ENCODE measurements around the gene ABCD4. TPM values are rescaled to one million over a fixed set of nuclear protein-coding genes. Genes with fewer than 3 reads are reported as not detected.

Gene ABCD4
- total RNA-seq, 2 donors from 2014 or later, result 17.0 to 18.1 TPM

- TF ChIP-seq, protein P1, sequence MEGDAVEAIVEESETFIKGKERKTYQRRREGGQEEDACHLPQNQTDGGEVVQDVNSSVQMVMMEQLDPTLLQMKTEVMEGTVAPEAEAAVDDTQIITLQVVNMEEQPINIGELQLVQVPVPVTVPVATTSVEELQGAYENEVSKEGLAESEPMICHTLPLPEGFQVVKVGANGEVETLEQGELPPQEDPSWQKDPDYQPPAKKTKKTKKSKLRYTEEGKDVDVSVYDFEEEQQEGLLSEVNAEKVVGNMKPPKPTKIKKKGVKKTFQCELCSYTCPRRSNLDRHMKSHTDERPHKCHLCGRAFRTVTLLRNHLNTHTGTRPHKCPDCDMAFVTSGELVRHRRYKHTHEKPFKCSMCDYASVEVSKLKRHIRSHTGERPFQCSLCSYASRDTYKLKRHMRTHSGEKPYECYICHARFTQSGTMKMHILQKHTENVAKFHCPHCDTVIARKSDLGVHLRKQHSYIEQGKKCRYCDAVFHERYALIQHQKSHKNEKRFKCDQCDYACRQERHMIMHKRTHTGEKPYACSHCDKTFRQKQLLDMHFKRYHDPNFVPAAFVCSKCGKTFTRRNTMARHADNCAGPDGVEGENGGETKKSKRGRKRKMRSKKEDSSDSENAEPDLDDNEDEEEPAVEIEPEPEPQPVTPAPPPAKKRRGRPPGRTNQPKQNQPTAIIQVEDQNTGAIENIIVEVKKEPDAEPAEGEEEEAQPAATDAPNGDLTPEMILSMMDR (IDR thresholded peaks at IDR 0.05), result no peak
- DNase-seq (ENCODE audit: low spot score), result no peak
- H3K4me3 ChIP-seq, result peak overlapping the region; percentile 1 to 39
- H3K4me1 ChIP-seq, result peaks cover 0 to 33% of the 10 kb centered on the region in 2 donors
- H3K27ac ChIP-seq, result no peak overlapping the region
- H3K36me3 ChIP-seq, result no peaks in the 10 kb centered on the region
- H3K9me3 ChIP-seq, result no peaks in the 10 kb centered on the region
- H3K27me3 ChIP-seq, result peaks cover 37 to 52% of the 10 kb centered on the region in 2 donors
Measured at GRCh38 chr14:74240794-74241651, 61.7 kb downstream of the ABCD4 start.

GRCh38 chr14:74239848-74240793, 62.6 kb downstream of the ABCD4 start:
- TF ChIP-seq, protein P1 (IDR thresholded peaks at IDR 0.05), result no peak
- no peak for DNase-seq (ENCODE audit: low spot score)
- H3K27ac ChIP-seq, result no peak overlapping the region
- peaks cover 37 to 52% of the 10 kb centered on the region in 2 donors for H3K27me3 ChIP-seq
- peaks cover 0 to 33% of the 10 kb centered on the region in 2 donors for H3K4me1 ChIP-seq
- H3K36me3 ChIP-seq, result no peaks in the 10 kb centered on the region
- H3K4me3 ChIP-seq, result peak overlapping the region; percentile 1 to 39
- H3K9me3 ChIP-seq, result no peaks in the 10 kb centered on the region

- H3K4me3 ChIP-seq, result peak within 1 kb of the TSS; percentile 1 to 39
- H3K36me3 ChIP-seq, result no peaks in the 10 kb centered on the region
- TF ChIP-seq, protein P1 (IDR thresholded peaks at IDR 0.05), result no peak
- no peak within 1 kb of the TSS for H3K27ac ChIP-seq
- no peak for DNase-seq (ENCODE audit: low spot score)
- H3K9me3 ChIP-seq, result no peaks in the 10 kb centered on the region
- peaks cover 37 to 52% of the 10 kb centered on the region in 2 donors for H3K27me3 ChIP-seq
- peaks cover 0 to 33% of the 10 kb centered on the region in 2 donors for H3K4me1 ChIP-seq
Measured at GRCh38 chr14:74238974-74239847, 63.5 kb downstream of the ABCD4 start, which contains the start of gene VSX2. Gene VSX2, plus strand, starts transcription at chr14:74239449. Its CDS starts 113 bp downstream, at chr14:74239562.

DNA sequence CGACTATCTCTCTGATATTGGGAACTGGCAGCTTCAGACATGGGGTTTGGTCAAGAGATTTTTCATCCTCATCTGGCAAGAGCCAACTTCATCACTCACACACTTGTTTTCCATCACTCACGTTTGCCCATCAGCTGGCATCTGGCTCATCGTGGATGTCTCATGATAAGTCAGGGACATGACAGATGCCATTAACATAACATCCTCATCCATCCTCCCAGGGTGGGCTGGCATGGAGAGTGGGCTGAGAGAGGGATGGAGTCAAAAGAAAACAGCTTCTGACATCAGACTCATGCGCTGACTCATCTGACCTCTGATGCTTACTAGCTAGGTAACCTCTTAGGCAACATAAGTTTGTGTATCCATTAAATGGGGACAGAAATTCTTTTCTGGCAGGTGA, 65.3 kb downstream of the ABCD4 start:
- peaks cover 0 to 33% of the 10 kb centered on the region in 2 donors for H3K4me1 ChIP-seq
- TF ChIP-seq, protein P1 (IDR thresholded peaks at IDR 0.05), result no peak
- peaks cover 29 to 43% of the 10 kb centered on the region in 2 donors for H3K27me3 ChIP-seq
- H3K9me3 ChIP-seq, result no peaks in the 10 kb centered on the region
- DNase-seq (ENCODE audit: low spot score), result no peak
- H3K36me3 ChIP-seq, result no peaks in the 10 kb centered on the region
- H3K27ac ChIP-seq, result no peak overlapping the region
- H3K4me3 ChIP-seq, result no peak overlapping the region

Other genes starting within 250 kb of the ABCD4 start
- gene ALDH6A1, start 218.5 kb downstream of the ABCD4 start, total RNA-seq, result 10 to 100 TPM; 28.8 to 37.2 TPM
- gene LIN52, start 218.0 kb downstream of the ABCD4 start, total RNA-seq, result 1 to 10 TPM; 7.1 to 7.4 TPM
- gene VSX2, start 63.5 kb downstream of the ABCD4 start, total RNA-seq, result not detected
- not detected for gene VRTN, start 45.5 kb upstream of the ABCD4 start, total RNA-seq
- under 1 TPM; 0.12 to 0.22 TPM for gene SYNDIG1L, start 123.3 kb upstream of the ABCD4 start, total RNA-seq
- 100 to 1,000 TPM; 194 to 242 TPM for gene NPC2, start 190.4 kb upstream of the ABCD4 start, total RNA-seq
- gene ISCA2, start 190.8 kb upstream of the ABCD4 start, total RNA-seq, result 10 to 100 TPM; 20.4 to 22.3 TPM